ENCODE measurements around the gene BTBD16. TPM values are rescaled to one million over a fixed set of nuclear protein-coding genes. Genes with fewer than 3 reads are reported as not detected.

BTBD16 gene
- total RNA-seq, 1 experiment from 2014 or later = not detected

GRCh38 chr10:122296363-122297120 is 25.4 kb downstream of the BTBD16 start:
- no peak overlapping the region for H3K9ac ChIP-seq (ENCODE audit: extremely low read depth, insufficient read length, low read length)
- no peak overlapping the region for H2BK5ac ChIP-seq (ENCODE audit: insufficient read length, low read length)
- no peaks in the 10 kb centered on the region for H3K27me3 ChIP-seq (ENCODE audit: insufficient read depth, low read length)
- H4K20me1 ChIP-seq (ENCODE audit: control insufficient read depth, insufficient read depth, insufficient read length) = no peaks in the 10 kb centered on the region
- H2AFZ ChIP-seq (ENCODE audit: low read length) = no peak overlapping the region
- no peaks in the 10 kb centered on the region for H3K4me1 ChIP-seq (ENCODE audit: insufficient read depth, low read length)
- peaks cover 3% of the 10 kb centered on the region; the same call in 1 of the 2 replicates for H3K27me3 Mint-ChIP-seq (ENCODE audit: low read depth)
- TF ChIP-seq, protein P1, sequence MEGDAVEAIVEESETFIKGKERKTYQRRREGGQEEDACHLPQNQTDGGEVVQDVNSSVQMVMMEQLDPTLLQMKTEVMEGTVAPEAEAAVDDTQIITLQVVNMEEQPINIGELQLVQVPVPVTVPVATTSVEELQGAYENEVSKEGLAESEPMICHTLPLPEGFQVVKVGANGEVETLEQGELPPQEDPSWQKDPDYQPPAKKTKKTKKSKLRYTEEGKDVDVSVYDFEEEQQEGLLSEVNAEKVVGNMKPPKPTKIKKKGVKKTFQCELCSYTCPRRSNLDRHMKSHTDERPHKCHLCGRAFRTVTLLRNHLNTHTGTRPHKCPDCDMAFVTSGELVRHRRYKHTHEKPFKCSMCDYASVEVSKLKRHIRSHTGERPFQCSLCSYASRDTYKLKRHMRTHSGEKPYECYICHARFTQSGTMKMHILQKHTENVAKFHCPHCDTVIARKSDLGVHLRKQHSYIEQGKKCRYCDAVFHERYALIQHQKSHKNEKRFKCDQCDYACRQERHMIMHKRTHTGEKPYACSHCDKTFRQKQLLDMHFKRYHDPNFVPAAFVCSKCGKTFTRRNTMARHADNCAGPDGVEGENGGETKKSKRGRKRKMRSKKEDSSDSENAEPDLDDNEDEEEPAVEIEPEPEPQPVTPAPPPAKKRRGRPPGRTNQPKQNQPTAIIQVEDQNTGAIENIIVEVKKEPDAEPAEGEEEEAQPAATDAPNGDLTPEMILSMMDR (conservative IDR thresholded peaks at IDR 0.05) = no peak
- no peak overlapping the region for H2AK5ac ChIP-seq (ENCODE audit: insufficient read length, low read length)
- no peaks in the 10 kb centered on the region for H3K9me3 ChIP-seq (ENCODE audit: control insufficient read depth, low read depth, low read length)
- H2BK15ac ChIP-seq (ENCODE audit: low read depth, low read length) = no peak overlapping the region
- H3K79me2 ChIP-seq (ENCODE audit: insufficient read depth, low read length) = no peaks in the 10 kb centered on the region
- H4K8ac ChIP-seq (replicated peaks; ENCODE audit: insufficient read length, low read depth, low read length) = no peak overlapping the region
- no peak overlapping the region for H3K27ac ChIP-seq (ENCODE audit: insufficient read length, low read depth, low read length)
- H4K91ac ChIP-seq (ENCODE audit: insufficient read length, low read depth, low read length) = no peak overlapping the region
- no peak overlapping the region for H3K18ac ChIP-seq (ENCODE audit: insufficient read length, low read depth, low read length)
- no peak overlapping the region for H3T11ph ChIP-seq (ENCODE audit: low read length)
- H3K9me3 Mint-ChIP-seq = peaks cover 0 to 2% of the 10 kb centered on the region in 2 experiments; a peak in 2 of 5 replicates
- no peaks in the 10 kb centered on the region for H3K23me2 ChIP-seq (ENCODE audit: insufficient read length, low read depth, low read length, poor library complexity, severe bottlenecking)
- DNase-seq = no peak
- no peak overlapping the region for H4K5ac ChIP-seq (ENCODE audit: insufficient read length, low read depth, low read length)
- H3K4ac ChIP-seq (ENCODE audit: low read depth, low read length) = no peak overlapping the region
- no peak overlapping the region for H3K27ac Mint-ChIP-seq
- no peaks in the 10 kb centered on the region for H3K79me1 ChIP-seq (ENCODE audit: insufficient read depth, low read depth, low read length, poor library complexity, severe bottlenecking)
- H3K4me1 Mint-ChIP-seq = peaks cover 12 to 15% of the 10 kb centered on the region in 2 experiments
- no CpG with 5 or more reads among the region's 8 CpGs for WGBS (ENCODE audit: extremely low coverage, insufficient read length, low lambda C conversion rate)
- H2BK20ac ChIP-seq (ENCODE audit: low read depth, low read length, poor library complexity, severe bottlenecking) = no peak overlapping the region
- no peak overlapping the region for H3K14ac ChIP-seq (ENCODE audit: insufficient read depth, low read length)
- H3K4me3 Mint-ChIP-seq = no peak overlapping the region
- no peak overlapping the region for H3K56ac ChIP-seq (ENCODE audit: insufficient read length, low read depth, low read length)
- no peak overlapping the region for H3K23ac ChIP-seq (ENCODE audit: insufficient read length, low read depth, low read length)
- H3K4me2 ChIP-seq (ENCODE audit: insufficient read depth, insufficient read length, low read length) = no peak overlapping the region
- no peaks in the 10 kb centered on the region for H3K36me3 Mint-ChIP-seq (ENCODE audit: insufficient read depth in 1 of 3, low read depth in 3 of 3)
- H2BK120ac ChIP-seq (ENCODE audit: low read depth, low read length, poor library complexity, severe bottlenecking) = no peak overlapping the region
- H2BK12ac ChIP-seq (ENCODE audit: insufficient read length, low read depth, low read length) = no peak overlapping the region
